Stimulated activated effector memory CD8-positive, alpha-beta T cell treated with anti-CD3 and anti-CD28 coated beads, Interleukin-12 subunit alpha, Interleukin-12 subunit beta, amount 100 ng/mL, for 72 hours (primary cell): Measurements from ENCODE around the gene C10orf90.

Experiments
- ATAC-seq: fragments of 150-1000 bp; cut with Tn5 transposase; 2 replicates; pipeline ENCODE4 v1.10.0; 2021
- DNase-seq, 2 donors: peaks; one replicate each; pipeline ENCODE4 v3.0.0; 2021 to 2022; ENCODE audit warnings: low spot score in 2 of 2
- H3K27ac Mint-ChIP-seq: one replicate; pipeline ENCODE4 v1.8.0; 2022; ENCODE audit warnings: mild to moderate bottlenecking, mixed read lengths
- H3K36me3 Mint-ChIP-seq: one replicate; pipeline ENCODE4 v1.8.0; 2022; ENCODE audit warnings: mild to moderate bottlenecking, mixed read lengths
- H3K4me1 Mint-ChIP-seq: one replicate; pipeline ENCODE4 v1.8.0; 2022; ENCODE audit warnings: mixed read lengths
- H3K4me3 Mint-ChIP-seq: one replicate; pipeline ENCODE4 v1.8.0; 2022; ENCODE audit warnings: mild to moderate bottlenecking, mixed read lengths
- H3K9me3 Mint-ChIP-seq: one replicate; pipeline ENCODE4 v1.8.0; 2022; ENCODE audit warnings: mixed read lengths

C10orf90 gene

GRCh38 chr10:126661841-126662515, 8.5 kb downstream of the C10orf90 start:
- DNase-seq (no peak), ATAC-seq (no peak)
- Mint-ChIP-seq H3K36me3 (peaks cover 6% of the 10 kb centered on the region), H3K4me1 (peaks cover 20% of the 10 kb centered on the region), H3K27ac (peak overlapping the region; percentile 88), H3K9me3 (no peaks in the 10 kb centered on the region), H3K4me3 (no peak overlapping the region)

GRCh38 chr10:126661356-126661755, 9.1 kb downstream of the C10orf90 start:
- Mint-ChIP-seq H3K27ac (no peak overlapping the region), H3K9me3 (no peaks in the 10 kb centered on the region), H3K4me1 (peaks cover 20% of the 10 kb centered on the region), H3K4me3 (no peak overlapping the region), H3K36me3 (peaks cover 6% of the 10 kb centered on the region)
- no peak for DNase-seq
- no peak for ATAC-seq

GRCh38 chr10:126659750-126660149, 10.7 kb downstream of the C10orf90 start:
- no peak overlapping the region for H3K4me3 Mint-ChIP-seq
- H3K36me3 Mint-ChIP-seq: peaks cover 6% of the 10 kb centered on the region
- no peaks in the 10 kb centered on the region for H3K9me3 Mint-ChIP-seq
- ATAC-seq: no peak
- H3K4me1 Mint-ChIP-seq: peaks cover 16% of the 10 kb centered on the region
- no peak for DNase-seq
- no peak overlapping the region for H3K27ac Mint-ChIP-seq

- no peak overlapping the region for H3K4me3 Mint-ChIP-seq
- DNase-seq: no peak
- peaks cover 21% of the 10 kb centered on the region for H3K4me1 Mint-ChIP-seq
- ATAC-seq: no peak
- peaks cover 6% of the 10 kb centered on the region for H3K36me3 Mint-ChIP-seq
- no peaks in the 10 kb centered on the region for H3K9me3 Mint-ChIP-seq
- no peak overlapping the region for H3K27ac Mint-ChIP-seq
These were observed 11.6 kb downstream of the C10orf90 start for GRCh38 chr10:126658928-126659327.

- no peak for DNase-seq
- no peaks in the 10 kb centered on the region for H3K9me3 Mint-ChIP-seq
- no peak overlapping the region for H3K4me3 Mint-ChIP-seq
- peak; percentile 82 for ATAC-seq
- H3K36me3 Mint-ChIP-seq: no peaks in the 10 kb centered on the region
- H3K4me1 Mint-ChIP-seq: peaks cover 8% of the 10 kb centered on the region
- H3K27ac Mint-ChIP-seq: no peak overlapping the region
These were observed 15.9 kb downstream of the C10orf90 start for GRCh38 chr10:126654579-126654978.

GRCh38 chr10:126651467-126651866, 19.0 kb downstream of the C10orf90 start:
- H3K4me1 Mint-ChIP-seq: peaks cover 8% of the 10 kb centered on the region
- DNase-seq (no peak), ATAC-seq (no peak)
- no peaks in the 10 kb centered on the region for H3K9me3 Mint-ChIP-seq
- no peak overlapping the region for H3K27ac Mint-ChIP-seq
- no peaks in the 10 kb centered on the region for H3K36me3 Mint-ChIP-seq
- no peak overlapping the region for H3K4me3 Mint-ChIP-seq

- no peak overlapping the region for H3K27ac Mint-ChIP-seq
- H3K36me3 Mint-ChIP-seq: no peaks in the 10 kb centered on the region
- peaks cover 8% of the 10 kb centered on the region for H3K4me1 Mint-ChIP-seq
- no peak for ATAC-seq
- H3K9me3 Mint-ChIP-seq: no peaks in the 10 kb centered on the region
- no peak for DNase-seq
- H3K4me3 Mint-ChIP-seq: no peak overlapping the region
These were observed 20.3 kb downstream of the C10orf90 start for GRCh38 chr10:126650161-126650560.

GRCh38 chr10:126647116-126647515, 23.4 kb downstream of the C10orf90 start:
- H3K4me1 Mint-ChIP-seq: no peaks in the 10 kb centered on the region
- H3K27ac Mint-ChIP-seq: no peak overlapping the region
- H3K4me3 Mint-ChIP-seq: no peak overlapping the region
- DNase-seq: no peak
- no peak for ATAC-seq
- H3K36me3 Mint-ChIP-seq: no peaks in the 10 kb centered on the region
- peaks cover 5% of the 10 kb centered on the region for H3K9me3 Mint-ChIP-seq

GRCh38 chr10:126646110-126646509, 24.4 kb downstream of the C10orf90 start:
- no peak for DNase-seq
- no peak for ATAC-seq

GRCh38 chr10:126640401-126640800, 30.1 kb downstream of the C10orf90 start:
- no peak overlapping the region for H3K4me3 Mint-ChIP-seq
- H3K36me3 Mint-ChIP-seq: no peaks in the 10 kb centered on the region
- peaks cover 5% of the 10 kb centered on the region for H3K9me3 Mint-ChIP-seq
- ATAC-seq (no peak), DNase-seq (no peak)
- H3K4me1 Mint-ChIP-seq: no peaks in the 10 kb centered on the region
- H3K27ac Mint-ChIP-seq: no peak overlapping the region

More at GRCh38 chr10:126646110-126646509, 24.4 kb downstream of the C10orf90 start:
- no peaks in the 10 kb centered on the region for H3K36me3 Mint-ChIP-seq
- peaks cover 5% of the 10 kb centered on the region for H3K9me3 Mint-ChIP-seq
- H3K4me3 Mint-ChIP-seq: no peak overlapping the region
- H3K4me1 Mint-ChIP-seq: no peaks in the 10 kb centered on the region
- no peak overlapping the region for H3K27ac Mint-ChIP-seq

- no peak overlapping the region for H3K27ac Mint-ChIP-seq
- ATAC-seq (no peak), DNase-seq (no peak)
- no peaks in the 10 kb centered on the region for H3K4me1 Mint-ChIP-seq
- H3K36me3 Mint-ChIP-seq: no peaks in the 10 kb centered on the region
- no peak overlapping the region for H3K4me3 Mint-ChIP-seq
- peaks cover 5% of the 10 kb centered on the region for H3K9me3 Mint-ChIP-seq
These were observed 31.4 kb downstream of the C10orf90 start for GRCh38 chr10:126639084-126639483.

GRCh38 chr10:126638542-126638941, 32.0 kb downstream of the C10orf90 start:
- no peak overlapping the region for H3K4me3 Mint-ChIP-seq
- peaks cover 5% of the 10 kb centered on the region for H3K9me3 Mint-ChIP-seq
- no peaks in the 10 kb centered on the region for H3K4me1 Mint-ChIP-seq
- H3K36me3 Mint-ChIP-seq: no peaks in the 10 kb centered on the region
- no peak overlapping the region for H3K27ac Mint-ChIP-seq
- no peak for DNase-seq
- no peak for ATAC-seq

GRCh38 chr10:126637501-126637900, 33.0 kb downstream of the C10orf90 start:
- DNase-seq: no peak
- no peak overlapping the region for H3K4me3 Mint-ChIP-seq
- peaks cover 1% of the 10 kb centered on the region for H3K9me3 Mint-ChIP-seq
- no peaks in the 10 kb centered on the region for H3K36me3 Mint-ChIP-seq
- no peak overlapping the region for H3K27ac Mint-ChIP-seq
- ATAC-seq: no peak
- no peaks in the 10 kb centered on the region for H3K4me1 Mint-ChIP-seq

GRCh38 chr10:126634911-126635310, 35.6 kb downstream of the C10orf90 start:
- Mint-ChIP-seq H3K4me1 (peaks cover 5% of the 10 kb centered on the region), H3K36me3 (no peaks in the 10 kb centered on the region), H3K4me3 (no peak overlapping the region), H3K9me3 (peaks cover 4% of the 10 kb centered on the region), H3K27ac (no peak overlapping the region)
- no peak for DNase-seq
- ATAC-seq: no peak

GRCh38 chr10:126634347-126634746, 36.1 kb downstream of the C10orf90 start:
- Mint-ChIP-seq H3K36me3 (no peaks in the 10 kb centered on the region), H3K9me3 (peaks cover 4% of the 10 kb centered on the region), H3K27ac (no peak overlapping the region)

GRCh38 chr10:126632705-126633104, 37.8 kb downstream of the C10orf90 start:
- Mint-ChIP-seq H3K36me3 (no peaks in the 10 kb centered on the region), H3K27ac (no peak overlapping the region), H3K4me1 (peaks cover 5% of the 10 kb centered on the region), H3K4me3 (no peak overlapping the region), H3K9me3 (peaks cover 4% of the 10 kb centered on the region)
- DNase-seq (no peak), ATAC-seq (no peak)

More at GRCh38 chr10:126634347-126634746, 36.1 kb downstream of the C10orf90 start:
- peaks cover 5% of the 10 kb centered on the region for H3K4me1 Mint-ChIP-seq
- no peak overlapping the region for H3K4me3 Mint-ChIP-seq
- ATAC-seq (no peak), DNase-seq (no peak)
